ENCODE data around the gene DNAH7.
"Not testable (repeated sequence)": the region's sequence is repeated elsewhere in the genome, so short reads cannot be mapped to it uniquely, and the experiment has no call there.

The DNAH7 gene

GRCh38 chr2:196068271-196069209, at the start of gene DNAH7:
DNAH7 (minus strand) TSS chr2:196068837; CDS start chr2:196068711, 126 bp downstream.
- DNase-seq: no peak

GRCh38 chr2:196117214-196117705, 48.6 kb upstream of the DNAH7 start:
- no peak for DNase-seq

DNA sequence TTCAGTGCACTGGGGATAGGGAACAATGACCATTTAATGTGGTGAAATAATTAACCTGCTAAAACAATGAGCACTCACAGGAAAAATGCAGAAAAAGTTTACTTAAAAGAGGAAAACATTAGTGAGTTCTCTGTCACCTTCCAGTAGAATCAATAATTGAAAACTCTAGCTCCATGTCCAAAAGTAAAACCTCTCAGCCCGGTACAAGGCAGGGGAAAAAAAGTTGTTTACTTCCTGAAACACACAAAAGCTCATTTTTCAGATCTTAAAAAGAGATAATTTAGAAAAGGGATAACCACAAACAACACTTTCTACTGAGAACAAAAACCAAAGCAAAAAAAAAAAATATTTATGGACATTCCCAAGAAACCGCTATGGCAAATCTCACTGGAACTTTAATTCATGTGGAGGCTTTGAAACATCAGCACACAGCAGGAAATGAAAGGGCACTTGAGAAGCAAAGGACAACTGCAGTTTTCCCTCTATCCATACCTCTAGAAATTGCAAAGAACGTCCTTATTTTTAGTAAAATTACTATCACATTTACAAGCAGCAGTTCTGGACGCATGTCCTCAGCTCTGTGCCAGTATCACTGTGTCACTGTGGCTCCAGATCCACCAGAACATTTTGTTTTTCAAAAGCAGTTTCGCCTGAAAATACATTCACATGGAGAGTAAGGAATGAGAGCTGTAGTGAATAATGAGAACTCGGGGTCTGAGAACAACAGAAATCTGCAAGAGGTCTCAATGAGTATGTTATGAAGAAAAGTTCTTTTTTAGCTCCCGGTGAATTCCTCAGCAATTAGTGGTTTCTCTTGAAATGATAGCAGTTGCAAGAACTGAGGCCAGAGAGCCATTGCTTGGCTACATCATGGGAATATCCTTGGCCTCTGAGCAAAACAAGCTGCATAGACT, 44.7 kb upstream of the DNAH7 start:
- no peak for DNase-seq

- DNase-seq: no peak
Observed at GRCh38 chr2:196112418-196113034, 43.9 kb upstream of the DNAH7 start.

GRCh38 chr2:196108604-196109003, 40.0 kb upstream of the DNAH7 start:
- DNase-seq: no peak

DNA sequence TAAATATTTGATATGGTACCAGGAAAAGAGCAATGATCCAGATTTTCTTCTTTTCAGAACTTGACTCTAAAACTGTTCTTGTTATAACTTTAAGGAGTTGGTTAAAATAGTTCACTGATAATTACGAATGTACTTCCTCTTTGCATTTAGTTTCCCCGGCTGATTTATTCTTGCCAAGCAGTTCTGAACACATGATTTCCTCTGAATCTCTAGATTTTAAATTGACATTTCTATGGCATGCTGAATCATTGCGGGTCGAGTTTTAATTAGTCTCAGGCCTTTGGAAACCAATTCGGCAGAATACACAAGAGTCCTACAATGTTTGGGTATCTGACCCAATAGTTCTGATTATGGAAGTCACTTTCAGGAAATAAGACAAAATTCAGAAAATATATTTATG, 37.3 kb upstream of the DNAH7 start:
- DNase-seq: no peak

- no peak for DNase-seq
Observed at GRCh38 chr2:196104066-196104465, 35.4 kb upstream of the DNAH7 start.

DNA sequence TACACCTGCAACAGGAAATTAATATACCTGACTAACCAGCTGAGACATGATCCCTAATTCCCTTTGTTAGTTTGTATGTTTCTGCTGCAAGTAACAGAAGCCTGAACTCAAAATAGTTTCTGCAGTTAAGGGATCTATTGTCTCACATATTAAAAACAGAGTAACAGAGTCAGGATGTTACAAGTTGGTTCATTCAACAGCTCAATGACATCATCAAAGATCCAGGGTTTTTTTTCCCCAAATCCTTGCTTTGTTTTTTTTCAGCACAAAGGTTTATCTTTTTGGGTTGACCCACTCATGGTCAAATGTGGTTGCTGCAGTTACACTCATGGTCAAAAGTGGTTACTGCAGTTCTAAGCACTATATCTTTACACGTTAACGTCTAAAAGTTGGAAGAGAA, 35.0 kb upstream of the DNAH7 start:
- no peak for DNase-seq

GRCh38 chr2:196101325-196101991, 32.8 kb upstream of the DNAH7 start:
- DNase-seq: no peak

- DNase-seq: no peak
Observed at GRCh38 chr2:196099916-196100315, 31.3 kb upstream of the DNAH7 start.

DNA sequence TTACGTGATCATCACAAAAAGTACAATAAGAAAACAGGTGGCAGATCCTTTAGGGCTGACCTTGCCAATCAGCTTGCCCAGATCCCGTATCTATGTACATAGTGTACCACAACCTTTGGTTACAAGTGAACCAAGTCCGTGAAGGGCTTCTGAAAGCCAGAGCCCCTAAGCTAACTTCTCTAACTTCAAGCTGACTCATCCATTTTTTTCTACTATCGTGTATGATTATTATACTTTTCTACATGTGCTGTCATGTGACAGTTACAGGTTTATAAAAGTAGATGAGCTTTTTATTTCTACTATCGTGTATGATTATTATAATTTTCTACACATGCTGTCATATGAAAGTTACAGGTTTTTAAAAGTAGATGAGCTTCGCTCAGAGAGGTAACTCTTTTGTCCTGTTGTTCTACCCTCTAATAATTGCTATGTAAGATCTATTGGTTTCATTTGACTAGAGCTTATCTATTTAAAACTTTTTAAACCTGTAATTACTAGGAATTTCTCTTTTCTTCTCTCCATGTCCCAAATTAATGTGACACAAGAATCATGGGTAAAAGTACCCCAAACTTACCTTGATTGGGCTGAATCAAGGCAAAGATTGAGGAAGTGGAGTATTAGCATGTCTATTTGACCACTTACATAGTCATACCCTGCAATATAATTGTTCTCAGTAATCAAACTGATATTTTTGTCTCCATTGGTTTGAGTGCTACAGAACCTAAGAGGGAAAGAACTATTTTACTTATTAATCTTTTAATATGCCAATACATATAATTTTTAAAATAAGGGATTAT, 29.4 kb upstream of the DNAH7 start:
- no peak for DNase-seq

- no peak for DNase-seq
Observed at GRCh38 chr2:196096982-196097745, 28.5 kb upstream of the DNAH7 start.

DNA sequence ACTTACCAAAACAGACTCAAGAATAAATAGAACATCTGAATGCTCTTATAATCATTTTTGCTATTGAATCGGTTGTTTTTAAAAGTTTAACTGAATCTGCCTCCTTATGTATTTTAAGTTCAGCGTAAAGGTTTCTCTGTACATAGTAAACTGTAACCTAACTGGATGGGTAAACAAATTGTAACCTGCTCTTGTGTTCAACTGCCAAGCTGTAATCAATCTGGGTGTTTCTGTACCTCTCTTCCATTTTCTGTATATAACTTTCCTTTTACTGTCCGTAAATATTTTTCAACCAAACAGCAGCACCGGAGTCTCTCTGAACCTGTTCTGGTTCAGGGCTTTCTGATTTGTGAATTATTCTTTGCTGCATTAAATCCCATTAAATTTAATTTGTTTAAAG, 27.6 kb upstream of the DNAH7 start:
- DNase-seq: no peak

DNA sequence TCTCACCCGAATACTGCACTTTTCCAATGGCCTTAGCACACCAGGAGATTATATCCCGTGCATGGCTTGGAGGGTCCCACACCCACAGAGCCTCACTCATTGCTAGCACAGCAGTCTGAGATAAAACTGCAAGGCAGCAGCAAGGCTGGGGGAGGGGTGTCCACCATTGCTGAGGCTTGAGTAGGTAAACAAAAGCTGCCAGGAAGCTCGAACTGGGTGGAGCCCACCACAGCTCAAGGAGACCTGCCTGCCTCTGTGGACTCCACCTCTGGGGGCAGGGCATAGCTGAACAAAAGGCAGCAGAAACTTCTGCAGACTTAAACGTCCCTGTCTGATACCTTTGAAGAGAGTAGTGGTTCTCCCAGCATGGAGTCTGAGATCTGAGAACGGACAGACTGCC, 20.8 kb upstream of the DNAH7 start:
- DNase-seq: not testable (repeated sequence)

GRCh38 chr2:196088203-196088602, 19.6 kb upstream of the DNAH7 start:
- no peak for DNase-seq

- DNase-seq: no peak
Observed at GRCh38 chr2:196086517-196087368, 18.1 kb upstream of the DNAH7 start.

DNA sequence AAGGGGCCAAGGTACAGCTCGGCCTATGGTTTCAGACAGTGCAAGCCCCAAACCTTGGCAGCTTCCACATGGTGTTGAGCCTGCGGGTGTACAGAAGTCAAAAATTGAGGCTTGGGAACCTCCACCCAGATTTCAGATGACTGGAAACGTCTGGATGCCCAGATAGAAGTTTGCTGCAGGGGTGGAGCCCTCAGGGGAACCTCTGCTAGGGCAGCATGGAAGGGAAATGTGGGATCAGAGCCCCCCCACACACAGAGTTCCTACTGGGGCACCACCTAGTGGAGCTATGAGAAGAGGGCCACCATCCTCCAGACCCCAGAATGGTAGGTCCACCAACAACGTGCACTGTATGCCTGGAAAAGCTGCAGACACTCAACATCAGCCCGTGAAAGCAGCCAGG, 15.0 kb upstream of the DNAH7 start:
- no peak for DNase-seq

DNA sequence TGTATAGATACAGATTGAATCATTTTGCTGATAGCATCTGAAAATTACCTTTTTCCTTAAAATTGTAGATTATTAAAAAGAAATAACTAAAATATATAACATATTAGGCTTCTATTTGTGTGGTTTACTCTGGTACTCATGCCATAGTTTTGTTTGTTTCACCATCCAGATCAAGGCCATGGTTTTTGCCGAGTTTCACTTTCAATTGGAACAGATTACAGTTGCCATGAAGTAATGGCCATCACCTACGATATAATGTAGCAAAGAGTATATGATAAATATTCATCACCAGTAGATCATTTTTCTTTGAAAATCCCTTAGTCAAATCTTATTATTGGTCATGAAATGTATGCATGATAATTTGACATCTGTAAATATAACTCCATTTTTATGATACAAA, 11.9 kb upstream of the DNAH7 start:
- DNase-seq: no peak

- no peak for DNase-seq
Observed at GRCh38 chr2:196079052-196079451, 10.4 kb upstream of the DNAH7 start.

GRCh38 chr2:196077821-196078220, 9.2 kb upstream of the DNAH7 start:
- no peak for DNase-seq

All from NCI-H1048 (cell line).